GM19438 (cell line): ENCODE measurements around the gene LRP1B.

ENCODE experiments used
- ATAC-seq: cut with Tn5 transposase; IDR thresholded peaks from one replicate; pipeline ENCODE4 v1.9.1; 2021; ENCODE audit warnings: low read depth; ENCODE audit not compliant: unreplicated experiment

The LRP1B gene

GRCh38 chr2:141959941-141960340 is 170.9 kb downstream of the LRP1B start:
- no peak for ATAC-seq

DNA sequence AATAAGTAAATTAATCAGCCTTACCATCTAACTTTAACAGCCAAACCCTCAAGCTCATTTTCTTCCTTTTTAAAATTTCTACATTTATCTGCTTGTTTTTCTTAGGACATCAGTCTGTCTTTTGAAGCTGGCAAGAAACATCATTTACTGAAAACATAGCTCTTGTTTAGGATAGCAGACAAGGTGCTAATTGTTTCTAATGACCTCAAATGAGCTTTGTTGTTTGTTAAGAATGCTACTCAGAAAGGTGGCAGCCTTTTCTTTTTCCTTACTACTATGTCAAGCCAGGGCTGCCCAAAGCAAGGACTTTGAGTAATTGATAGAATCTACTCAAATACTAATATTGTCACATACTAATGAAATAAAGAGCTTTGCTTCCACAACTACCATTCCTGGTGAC is 171.8 kb downstream of the LRP1B start:
- no peak for ATAC-seq

DNA sequence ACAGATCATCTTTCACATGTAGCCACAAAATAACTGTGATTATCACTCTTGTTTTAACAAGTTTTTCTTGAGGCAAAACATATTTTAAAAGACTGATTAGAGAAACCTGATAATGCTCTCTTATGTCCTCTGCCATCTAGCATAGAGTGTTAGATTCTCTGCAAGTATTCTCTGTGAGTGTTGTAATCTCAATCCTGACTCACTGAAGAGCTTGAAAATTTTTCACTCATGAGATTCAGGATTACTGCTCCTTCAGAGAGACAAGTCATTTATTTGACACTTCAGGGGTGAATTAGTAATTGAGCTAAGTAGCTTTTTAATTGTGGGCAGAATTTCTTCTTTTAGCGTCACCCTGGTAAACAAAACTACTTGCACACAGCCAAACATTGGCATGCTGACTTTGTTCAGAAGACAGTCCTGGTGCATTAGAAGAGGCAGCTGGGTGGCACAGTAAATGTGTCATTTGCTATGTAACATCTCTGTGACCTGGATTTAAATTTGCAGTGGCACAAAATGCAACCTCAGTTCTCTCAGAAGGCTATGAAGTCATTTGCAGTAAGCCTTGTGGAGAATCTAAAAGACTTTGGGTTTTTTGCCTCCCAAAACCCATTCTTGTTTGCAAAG is 172.9 kb downstream of the LRP1B start:
- ATAC-seq = no peak

GRCh38 chr2:141957321-141957720 is 173.5 kb downstream of the LRP1B start:
- no peak for ATAC-seq

DNA sequence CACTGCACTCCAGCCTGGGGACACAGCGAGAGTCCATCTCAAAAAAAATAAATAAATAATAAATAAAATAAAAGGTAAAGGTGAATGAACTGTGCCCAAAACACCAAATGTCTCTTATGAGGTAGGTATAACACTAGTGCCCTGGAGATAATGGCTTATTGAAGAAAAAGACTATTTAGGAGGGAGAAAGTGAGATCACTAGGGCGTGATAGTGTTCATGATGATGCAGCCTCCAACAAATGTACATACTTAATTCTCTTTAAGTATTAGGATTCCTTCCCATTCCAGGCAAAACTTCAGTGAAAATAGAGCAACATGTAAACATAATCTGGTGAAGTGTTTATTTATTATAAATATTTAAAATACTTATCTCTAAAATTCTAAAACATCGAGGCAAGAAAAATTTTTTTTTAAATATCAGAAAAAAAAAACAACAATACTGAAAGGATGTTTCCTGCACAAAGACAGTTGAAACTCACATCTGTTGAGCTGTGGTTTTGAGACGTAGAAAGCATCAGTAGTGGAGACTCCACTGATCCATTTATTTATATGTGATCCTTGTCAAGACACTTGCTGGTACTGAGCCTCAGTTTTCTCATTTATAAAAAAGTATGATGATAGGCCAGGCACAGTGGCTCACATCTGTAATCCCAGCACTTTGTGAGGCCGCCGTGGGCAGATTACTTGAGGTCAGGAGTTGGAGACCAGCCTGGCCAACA is 183.3 kb downstream of the LRP1B start:
- ATAC-seq = no peak

DNA sequence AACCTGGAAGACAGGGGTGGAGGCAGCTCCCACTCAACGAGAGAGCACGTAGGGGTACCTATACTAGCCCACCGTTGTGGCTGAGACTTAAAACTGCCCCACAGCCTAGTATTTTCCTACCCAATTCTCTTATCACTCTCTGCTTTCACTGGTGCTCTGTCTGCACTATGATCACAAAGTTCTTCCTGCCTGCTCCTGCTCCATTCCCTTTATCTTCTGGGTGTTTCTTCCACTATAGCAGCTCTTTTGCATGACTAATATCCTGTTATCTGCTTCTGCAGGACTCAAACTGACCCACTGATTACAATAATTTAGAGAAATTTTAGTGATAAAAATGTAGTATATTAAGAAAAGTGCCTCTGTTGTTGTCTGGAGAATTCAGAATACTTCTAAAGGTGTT is 184.8 kb downstream of the LRP1B start:
- ATAC-seq = no peak

GRCh38 chr2:141943918-141944317 is 186.9 kb downstream of the LRP1B start:
- ATAC-seq = no peak

GRCh38 chr2:141942006-141942789 is 188.6 kb downstream of the LRP1B start:
- ATAC-seq = no peak

DNA sequence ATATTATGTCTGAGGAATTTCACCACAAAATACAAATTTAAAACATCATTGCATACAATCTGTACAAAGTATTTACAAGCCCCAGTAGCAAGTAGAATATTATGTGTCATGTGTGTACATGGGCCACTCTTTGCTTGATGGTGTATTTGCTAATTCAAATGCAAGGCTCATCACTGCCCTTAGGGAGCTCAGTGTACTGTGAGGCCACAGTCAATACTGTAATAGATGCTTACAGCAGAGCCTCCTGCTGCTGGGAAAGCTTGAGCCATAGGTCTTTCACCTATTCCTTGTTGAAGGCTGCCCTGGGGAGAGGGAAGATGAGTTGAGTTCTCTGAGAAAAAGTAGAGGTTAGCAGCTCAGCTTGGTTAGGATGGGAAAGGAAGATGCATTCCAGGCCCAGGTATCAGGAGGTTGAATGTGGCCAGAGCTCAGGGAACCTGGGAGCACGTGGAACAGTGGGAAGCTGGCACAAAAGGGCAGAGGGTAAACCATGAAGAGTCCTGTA is 189.6 kb downstream of the LRP1B start:
- no peak for ATAC-seq

DNA sequence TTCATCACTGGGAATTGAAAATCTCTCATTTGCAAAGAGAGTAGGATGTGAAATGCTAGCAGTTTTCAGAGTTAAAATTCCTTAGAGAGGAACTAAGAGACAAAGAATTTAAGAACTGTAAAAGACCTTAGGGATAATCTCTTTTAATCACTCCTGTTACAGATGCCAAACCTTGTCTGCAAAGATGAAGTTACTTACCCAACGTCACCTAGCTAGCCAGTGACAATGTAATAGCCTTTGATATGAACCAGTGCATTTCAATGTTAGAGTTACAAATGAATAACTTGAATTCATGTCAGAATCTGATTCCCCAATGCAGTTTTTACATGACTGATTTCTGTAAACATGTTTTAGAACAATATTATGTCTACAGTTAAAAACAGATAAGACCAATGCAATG is 190.1 kb downstream of the LRP1B start:
- ATAC-seq = no peak

- no peak for ATAC-seq
These were observed 197.6 kb downstream of the LRP1B start for GRCh38 chr2:141933226-141933625.

DNA sequence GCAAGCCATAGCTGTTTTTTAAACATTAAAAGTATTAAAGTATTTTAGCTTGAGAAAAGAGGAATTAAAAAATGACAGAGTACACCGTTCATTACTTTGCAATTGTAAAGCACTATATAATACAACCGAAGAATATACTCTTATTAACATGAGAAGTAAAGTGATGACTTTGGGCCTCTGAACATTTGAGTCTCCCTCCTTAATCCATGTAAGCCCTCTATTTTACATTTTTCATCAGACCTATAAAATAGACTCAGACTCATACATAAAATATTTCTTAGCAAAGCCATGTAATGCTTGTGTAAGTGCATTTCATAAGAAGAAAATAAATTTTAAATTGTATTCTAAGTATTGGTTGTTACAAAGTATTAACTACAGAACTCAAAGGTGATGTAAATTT is 198.6 kb downstream of the LRP1B start:
- no peak for ATAC-seq

- no peak for ATAC-seq
These were observed 199.0 kb downstream of the LRP1B start for GRCh38 chr2:141931797-141932196.

- no peak for ATAC-seq
These were observed 200.0 kb downstream of the LRP1B start for GRCh38 chr2:141930803-141931202.

GRCh38 chr2:141929331-141930252 is 201.2 kb downstream of the LRP1B start:
- no peak for ATAC-seq

DNA sequence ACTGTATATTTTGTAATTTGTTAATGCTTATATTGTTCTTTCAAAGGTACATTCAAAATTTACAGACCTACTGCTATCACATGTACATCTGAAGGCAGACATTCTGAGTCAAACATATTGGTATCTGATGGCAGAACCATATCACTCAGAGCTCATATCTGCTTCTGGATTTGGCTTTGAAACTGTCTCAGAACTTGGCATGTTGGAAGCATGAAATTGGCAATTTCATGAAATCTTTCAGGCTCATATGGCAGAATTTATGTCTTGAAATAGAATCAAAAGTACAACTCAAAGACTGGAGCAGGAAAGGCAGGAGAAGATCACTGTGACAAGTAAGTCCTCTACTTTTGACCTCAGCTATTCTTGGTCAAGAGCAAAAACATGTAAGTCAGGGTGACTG is 202.3 kb downstream of the LRP1B start:
- no peak for ATAC-seq

DNA sequence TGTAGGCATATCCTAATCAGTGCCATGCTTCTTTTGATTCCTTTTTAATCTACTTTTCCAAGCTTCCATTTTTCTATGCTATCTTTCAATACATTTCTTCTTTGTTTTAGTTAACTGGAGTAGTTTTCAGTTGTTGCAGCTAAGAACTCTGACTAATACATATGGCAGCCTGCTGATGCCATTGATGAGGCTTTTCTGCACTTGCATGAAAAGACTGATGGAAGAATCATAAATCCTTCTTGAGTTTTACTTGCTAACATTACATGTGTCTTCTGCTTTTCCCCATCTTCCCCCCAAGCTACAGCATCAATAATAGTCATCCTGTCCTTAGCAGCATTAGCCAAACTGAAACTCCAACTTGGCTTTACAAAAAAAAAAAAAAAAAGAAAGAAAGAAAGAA is 203.3 kb downstream of the LRP1B start:
- no peak for ATAC-seq

GRCh38 chr2:141925511-141925910 is 205.3 kb downstream of the LRP1B start:
- ATAC-seq = no peak

DNA sequence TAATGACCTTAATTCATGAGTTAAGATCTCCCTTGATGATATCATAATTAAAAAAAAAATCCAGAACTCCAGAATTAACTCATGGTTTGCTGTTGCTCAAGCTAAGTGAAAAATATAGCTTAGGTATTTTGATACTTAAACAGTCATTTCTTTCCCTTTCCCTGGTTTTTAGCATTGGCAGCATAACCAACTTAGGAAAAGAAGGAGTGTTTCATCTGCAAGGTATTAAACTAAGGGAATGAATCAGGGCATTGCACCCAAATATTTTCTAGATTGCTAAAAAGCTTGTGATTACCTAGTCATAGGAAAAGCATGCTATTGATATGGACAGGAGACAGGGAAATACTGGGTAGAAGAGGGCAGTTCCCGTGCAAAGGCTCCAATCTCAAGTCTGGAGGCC is 207.2 kb downstream of the LRP1B start:
- ATAC-seq = no peak

- ATAC-seq = peak; percentile 86
These were observed 219.2 kb downstream of the LRP1B start for GRCh38 chr2:141911485-141912066.
